K562 (cell line): ENCODE measurements around the gene MICAL1. TPM values are rescaled to one million over a fixed set of nuclear protein-coding genes. Genes with fewer than 3 reads are reported as not detected.

Experiments
- C11orf30 ChIP-seq: fragments of 450-650 bp; IDR thresholded peaks from 2 replicates; pipeline ENCODE4 v1.6.1; 2016; ENCODE audit warnings: low read depth, mild to moderate bottlenecking
- CEBPB ChIP-seq: fragments of 450-650 bp; IDR thresholded peaks from 2 replicates; pipeline ENCODE4 v1.6.1; 2016; ENCODE audit warnings: missing genetic modification characterization, missing compliant biosample characterization
- CEBPZ ChIP-seq: fragments of 150-350 bp; IDR thresholded peaks from 2 replicates; pipeline ENCODE4 v1.6.1; 2014; ENCODE audit warnings: low read depth, mild to moderate bottlenecking, low read length, borderline replicate concordance
- CHD4 ChIP-seq: fragments of 200-600 bp; sonication (generic); IDR thresholded peaks from 3 replicates; pipeline ENCODE4 v1.6.1; 2012; ENCODE audit warnings: low read depth, mild to moderate bottlenecking, mixed read lengths, low read length, inconsistent platforms; ENCODE audit not compliant: insufficient read depth, insufficient replicate concordance, poor library complexity, severe bottlenecking
- EHMT2 ChIP-seq: fragments of 450-650 bp; IDR thresholded peaks from 2 replicates; pipeline ENCODE4 v1.6.1; 2018; ENCODE audit warnings: antibody characterized with exemption
- FUS ChIP-seq: fragments of 200-400 bp; formaldehyde crosslinking; optimal IDR thresholded peaks from 2 replicates; pipeline ENCODE3; 2017; ENCODE audit warnings: low read depth, low read length
- GTF2E2 ChIP-seq: fragments of 200-800 bp; sonication (Bioruptor generic); IDR thresholded peaks from 2 replicates; pipeline ENCODE4 v1.6.1; 2016; ENCODE audit warnings: missing genetic modification characterization, missing compliant biosample characterization
- HCFC1 ChIP-seq: IDR thresholded peaks from 2 replicates; pipeline ENCODE4 v1.6.1; 2012; ENCODE audit warnings: low read depth, low read length, improper control_type of control experiment
- HDAC6 ChIP-seq: IDR thresholded peaks from 2 replicates; pipeline ENCODE4 v1.6.1; 2012; ENCODE audit warnings: low read depth, mild to moderate bottlenecking, control low read depth, inconsistent platforms, low read length, moderate library complexity
- ILF3 ChIP-seq: fragments of 450-650 bp; IDR thresholded peaks from 2 replicates; pipeline ENCODE4 v1.6.1; 2018; ENCODE audit warnings: antibody characterized with exemption, mild to moderate bottlenecking, moderate library complexity, borderline replicate concordance
- KHSRP ChIP-seq: fragments of 450-650 bp; IDR thresholded peaks from 2 replicates; pipeline ENCODE4 v1.6.1; 2017
- NR1H2 ChIP-seq: sonication (generic); formaldehyde crosslinking; IDR thresholded peaks from 2 replicates; pipeline ENCODE4 v1.4.0; 2020; ENCODE audit warnings: mild to moderate bottlenecking, missing genetic modification reagents
- NR2C2 ChIP-seq, 2 experiments: fragments of 200-800 bp in 1 of 2; sonication (Bioruptor generic) in 1 of 2; sonication (generic) in 1 of 2; formaldehyde crosslinking in 1 of 2; IDR thresholded peaks; 2 replicates each; pipeline versions ENCODE4 v1.6.1 to v1.8.0; 2016 to 2022; ENCODE audit warnings: mild to moderate bottlenecking in 1 of 2, missing compliant biosample characterization in 1 of 2, missing genetic modification characterization in 1 of 2, missing genetic modification reagents in 1 of 2
- SPI1 ChIP-seq: IDR thresholded peaks from 2 replicates; pipeline ENCODE4 v1.6.1; 2011; ENCODE audit warnings: low read depth, low read length, control low read depth, borderline replicate concordance
- TAF7 ChIP-seq: fragments of 450-650 bp; IDR thresholded peaks from 2 replicates; pipeline ENCODE4 v1.6.1; 2016; ENCODE audit warnings: missing genetic modification characterization, missing compliant biosample characterization
- YY1 ChIP-seq, 3 experiments: IDR thresholded peaks; 2 replicates each; pipeline ENCODE4 v1.6.1; 2011; ENCODE audit warnings: low read length in 2 of 3, mild to moderate bottlenecking in 2 of 3, moderate library complexity in 2 of 3, borderline replicate concordance in 1 of 3, control low read depth in 1 of 3, low read depth in 1 of 3; ENCODE audit not compliant: insufficient read depth in 3 of 3, insufficient replicate concordance in 2 of 3, control insufficient read depth in 1 of 3, insufficient read length in 1 of 3; ENCODE audit errors: extremely low read depth in 1 of 3
- ZBTB1 ChIP-seq: sonication (generic); formaldehyde crosslinking; IDR thresholded peaks from 2 replicates; pipeline ENCODE4 v1.8.1; 2023; ENCODE audit warnings: missing genetic modification reagents, low read depth, mild to moderate bottlenecking, borderline replicate concordance
- ZNF274 ChIP-seq: IDR thresholded peaks from 2 replicates; pipeline ENCODE4 v1.6.1; 2011; ENCODE audit warnings: low read depth, mild to moderate bottlenecking, low read length, moderate library complexity, borderline replicate concordance
- ZNF311 ChIP-seq: fragments of 250-450 bp; sonication (Bioruptor Pico); IDR thresholded peaks from 2 replicates; pipeline ENCODE4 v1.4.0; 2020; ENCODE audit warnings: mild to moderate bottlenecking, moderate library complexity
- ZNF696 ChIP-seq: fragments of 250-450 bp; sonication (Bioruptor Pico); conservative IDR thresholded peaks from 2 replicates; pipeline ENCODE4 v1.4.0; 2020; ENCODE audit warnings: mild to moderate bottlenecking, moderate library complexity
- polyA plus RNA-seq, 8 experiments: library from polyadenylated mRNA; depleted of rRNA in 4 of 8; stranded (reverse) in 5 of 8; unstranded in 3 of 8; fragments of >200 nt; fragmentation: Nextera tagmentation in 2 of 8; fragmentation: Illumina TruSeq in 1 of 8; extraction: Ambion mirVana in 2 of 8; extraction: Trizol in 1 of 8; gene quantifications; 2 replicates each; pipeline versions ENCODE4 v1.2.1 to v1.2.3, GENCODE V29; 2011 to 2014; ENCODE audit warnings: inconsistent platforms in 1 of 8, missing spikeins in 1 of 8
- total RNA-seq, 7 experiments: library from RNA; depleted of rRNA in 6 of 7; stranded (reverse); fragments of >200 nt in 6 of 7; fragmentation: Illumina TruSeq in 2 of 7; extraction: Trizol in 2 of 7; gene quantifications; 2 replicates each; pipeline versions ENCODE4 v1.2.1 to v1.2.3, GENCODE V29; 2011 to 2021; ENCODE audit warnings: low replicate concordance in 1 of 7
- TF ChIP-seq, protein P1 (sequence below): sonication (generic); formaldehyde crosslinking; IDR thresholded peaks from 2 replicates; pipeline ENCODE4 v1.8.0; 2022; ENCODE audit warnings: mild to moderate bottlenecking, missing genetic modification reagents
- TF ChIP-seq, protein P2 (sequence below): fragments of 250-450 bp; sonication (Bioruptor Pico); IDR thresholded peaks from 2 replicates; pipeline ENCODE4 v1.4.0; 2020; ENCODE audit warnings: borderline replicate concordance

The MICAL1 gene
- total and polyA plus RNA-seq, 9 of the 15 experiments (the other 6 are each of a cell fraction or from before 2014, with no cell fraction given) = 0.07 to 15.2 (median 7.0) TPM

GRCh38 chr6:109455437-109456110, at the start of gene MICAL1 (continued):
- no peak for TF ChIP-seq EHMT2
- no peak for TF ChIP-seq TAF7 (tag)
- no peak for TF ChIP-seq YY1 (IDR thresholded peaks at IDR 0.05; ENCODE audit: borderline replicate concordance in 1 of 3, control insufficient read depth in 1 of 3, extremely low read depth in 1 of 3, insufficient read depth in 3 of 3, insufficient read length in 1 of 3, insufficient replicate concordance in 2 of 3, low read depth in 1 of 3, low read length in 2 of 3)
- TF ChIP-seq ILF3 = no peak
- TF ChIP-seq ZNF311 = no peak
- TF ChIP-seq ZNF696 (CRISPR knock-in tag) = no peak
- TF ChIP-seq CHD4 = no peak
- no peak for TF ChIP-seq ZNF274
- no peak for TF ChIP-seq C11orf30
- no peak for TF ChIP-seq FUS
- TF ChIP-seq CEBPZ = no peak
- TF ChIP-seq CEBPB = no peak
- no peak for TF ChIP-seq ZBTB1 (CRISPR knock-in tag)
- no peak for TF ChIP-seq NR1H2 (CRISPR knock-in tag)
- no peak for TF ChIP-seq KHSRP
- TF ChIP-seq HDAC6 = no peak
- TF ChIP-seq, protein P1, sequence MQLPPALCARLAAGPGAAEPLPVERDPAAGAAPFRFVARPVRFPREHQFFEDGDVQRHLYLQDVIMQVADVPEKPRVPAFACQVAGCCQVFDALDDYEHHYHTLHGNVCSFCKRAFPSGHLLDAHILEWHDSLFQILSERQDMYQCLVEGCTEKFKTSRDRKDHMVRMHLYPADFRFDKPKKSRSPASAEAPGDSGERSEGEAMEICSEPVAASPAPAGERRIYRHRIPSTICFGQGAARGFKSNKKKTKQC (CRISPR knock-in tag) = no peak
- TF ChIP-seq, protein P2, sequence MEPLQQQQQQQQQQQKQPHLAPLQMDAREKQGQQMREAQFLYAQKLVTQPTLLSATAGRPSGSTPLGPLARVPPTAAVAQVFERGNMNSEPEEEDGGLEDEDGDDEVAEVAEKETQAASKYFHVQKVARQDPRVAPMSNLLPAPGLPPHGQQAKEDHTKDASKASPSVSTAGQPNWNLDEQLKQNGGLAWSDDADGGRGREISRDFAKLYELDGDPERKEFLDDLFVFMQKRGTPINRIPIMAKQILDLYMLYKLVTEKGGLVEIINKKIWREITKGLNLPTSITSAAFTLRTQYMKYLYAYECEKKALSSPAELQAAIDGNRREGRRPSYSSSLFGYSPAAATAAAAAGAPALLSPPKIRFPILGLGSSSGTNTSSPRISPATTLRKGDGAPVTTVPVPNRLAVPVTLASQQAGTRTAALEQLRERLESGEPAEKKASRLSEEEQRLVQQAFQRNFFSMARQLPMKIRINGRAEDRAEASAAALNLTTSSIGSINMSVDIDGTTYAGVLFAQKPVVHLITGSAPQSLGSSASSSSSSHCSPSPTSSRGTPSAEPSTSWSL (CRISPR knock-in tag) = no peak
- no peak for TF ChIP-seq NR2C2 (CRISPR knock-in tag; IDR thresholded peaks at IDR 0.05)
- no peak for TF ChIP-seq NR2C2 (tag; IDR thresholded peaks at IDR 0.05)
- no peak for TF ChIP-seq HCFC1
- no peak for TF ChIP-seq GTF2E2
- no peak for TF ChIP-seq SPI1
